HUES48 (cell line): ENCODE data around the gene TRPM6.

Source experiments
- H3K27ac ChIP-seq: one replicate; pipeline ENCODE4 v1.7.0; 2013; ENCODE audit warnings: low read depth, low read length, inconsistent platforms
- H3K27me3 ChIP-seq: 2 replicates; pipeline ENCODE4 v1.6.1; 2013; ENCODE audit warnings: mild to moderate bottlenecking, low read length; ENCODE audit not compliant: control insufficient read depth, insufficient read depth
- H3K36me3 ChIP-seq: 2 replicates; pipeline ENCODE4 v1.6.1; 2013; ENCODE audit warnings: low read length; ENCODE audit not compliant: control insufficient read depth, insufficient read depth
- H3K4me1 ChIP-seq: 2 replicates; pipeline ENCODE4 v1.6.1; 2013; ENCODE audit warnings: mild to moderate bottlenecking, low read length; ENCODE audit not compliant: control insufficient read depth, insufficient read depth
- H3K4me3 ChIP-seq: 2 replicates; pipeline ENCODE4 v1.5.1; 2013; ENCODE audit warnings: mild to moderate bottlenecking, low read depth, low read length
- H3K9ac ChIP-seq: 2 replicates; pipeline ENCODE4 v1.6.1; 2013; ENCODE audit warnings: mild to moderate bottlenecking, low read depth, low read length, moderate library complexity
- H3K9me3 ChIP-seq: 2 replicates; pipeline ENCODE4 v1.6.1; 2013; ENCODE audit warnings: low read length; ENCODE audit not compliant: control insufficient read depth, insufficient read depth

Gene TRPM6

GRCh38 chr9:74817281-74817810, 70.4 kb downstream of the TRPM6 start:
- no peaks in the 10 kb centered on the region for H3K36me3 ChIP-seq
- H3K4me3 ChIP-seq, result no peak overlapping the region
- H3K9ac ChIP-seq, result no peak overlapping the region
- H3K27me3 ChIP-seq, result no peaks in the 10 kb centered on the region
- H3K9me3 ChIP-seq, result no peaks in the 10 kb centered on the region
- H3K27ac ChIP-seq, result no peak overlapping the region
- H3K4me1 ChIP-seq, result no peaks in the 10 kb centered on the region

DNA sequence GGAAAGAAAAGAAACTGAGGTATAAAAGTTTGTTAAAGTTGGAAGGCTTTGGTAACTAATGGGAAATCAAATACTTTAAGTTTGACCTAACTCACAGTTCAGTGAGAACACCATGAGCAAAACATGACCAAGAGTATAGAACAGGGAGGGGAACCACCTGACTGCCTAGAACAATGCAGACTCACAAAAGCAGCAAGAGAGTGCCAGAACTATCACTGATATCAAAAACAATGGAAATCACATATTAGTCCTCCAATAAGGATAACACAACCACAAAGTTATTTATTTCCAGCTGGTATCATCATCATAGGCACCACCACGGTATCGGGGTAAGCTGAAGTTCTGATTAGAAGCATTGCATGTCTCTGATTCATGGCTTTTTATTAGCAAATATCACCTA, 77.5 kb downstream of the TRPM6 start:
- Histone ChIP-seq H3K4me3 (no peak overlapping the region), H3K27ac (no peak overlapping the region), H3K27me3 (no peaks in the 10 kb centered on the region), H3K9ac (no peak overlapping the region), H3K9me3 (no peaks in the 10 kb centered on the region), H3K36me3 (no peaks in the 10 kb centered on the region), H3K4me1 (no peaks in the 10 kb centered on the region)

DNA sequence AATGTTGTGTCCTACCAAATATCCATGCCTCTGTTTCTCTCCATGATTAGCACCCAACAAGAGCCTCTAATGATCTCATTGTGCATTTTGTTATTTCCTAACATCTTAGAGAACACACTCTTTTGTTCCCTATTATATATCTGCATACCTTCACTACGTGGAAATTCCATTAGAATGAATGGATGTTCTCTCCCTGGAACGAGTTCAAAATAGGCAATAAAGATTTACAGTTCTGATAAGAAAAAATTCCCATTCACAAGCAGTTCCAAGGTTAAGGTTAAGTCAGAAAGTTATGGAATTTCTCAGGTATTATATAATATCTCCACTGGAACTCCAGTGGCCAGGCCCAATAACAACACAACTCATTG, 83.7 kb downstream of the TRPM6 start:
- Histone ChIP-seq H3K4me1 (no peaks in the 10 kb centered on the region), H3K9ac (no peak overlapping the region), H3K27ac (no peak overlapping the region), H3K27me3 (no peaks in the 10 kb centered on the region), H3K4me3 (no peak overlapping the region), H3K36me3 (no peaks in the 10 kb centered on the region), H3K9me3 (no peaks in the 10 kb centered on the region)

DNA sequence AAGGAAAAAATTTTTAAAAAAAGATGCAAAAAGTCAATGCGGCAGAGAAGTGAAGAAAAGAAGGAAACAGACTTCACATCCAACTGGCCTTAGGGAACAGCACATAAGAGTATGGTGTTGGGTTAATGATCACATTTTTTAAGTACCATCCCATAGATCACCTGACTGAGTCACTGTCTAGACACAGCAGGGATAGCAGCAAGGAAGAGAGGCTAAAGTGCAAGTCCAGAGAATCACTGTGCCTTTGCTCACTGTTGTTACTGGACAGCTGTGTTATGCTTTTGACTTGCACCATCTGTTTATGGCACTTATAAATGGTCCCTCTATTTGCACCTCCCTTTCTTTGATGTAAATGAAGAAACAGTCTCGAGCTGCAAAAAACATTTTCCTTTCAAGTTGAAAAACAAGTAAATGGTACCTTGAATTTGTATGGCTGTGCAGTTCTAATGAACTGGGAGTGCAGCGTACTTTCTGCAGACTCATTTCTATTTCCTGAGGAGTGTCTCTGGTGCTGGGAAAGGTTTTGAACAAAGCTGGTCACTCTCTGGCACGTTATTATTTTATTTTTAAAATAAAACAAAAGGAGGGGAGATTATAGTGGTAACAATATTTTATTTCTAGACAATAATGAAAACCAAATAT, 84.2 kb downstream of the TRPM6 start:
- H3K36me3 ChIP-seq, result no peaks in the 10 kb centered on the region
- H3K9ac ChIP-seq, result no peak overlapping the region
- no peaks in the 10 kb centered on the region for H3K27me3 ChIP-seq
- no peak overlapping the region for H3K4me3 ChIP-seq
- no peaks in the 10 kb centered on the region for H3K9me3 ChIP-seq
- no peaks in the 10 kb centered on the region for H3K4me1 ChIP-seq
- H3K27ac ChIP-seq, result no peak overlapping the region

DNA sequence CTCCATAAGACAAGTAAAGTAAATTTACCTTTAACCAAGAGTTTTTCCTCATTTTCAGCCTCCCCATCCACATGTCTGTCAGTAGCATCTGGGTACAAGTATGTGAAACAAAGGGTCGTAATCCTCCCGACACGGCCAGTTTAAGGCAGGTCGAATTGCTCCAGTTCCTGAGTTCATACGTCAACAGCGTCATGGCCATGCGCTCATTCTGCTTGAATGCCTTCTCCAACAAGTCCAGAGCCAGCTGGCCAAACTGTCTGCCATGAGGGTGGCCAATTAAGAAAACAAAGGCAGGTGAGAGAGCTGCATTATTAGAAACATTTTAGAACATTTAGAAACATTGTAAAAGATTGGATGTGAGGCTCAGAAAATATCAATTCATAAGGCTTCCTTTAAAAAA, 87.5 kb downstream of the TRPM6 start:
- Histone ChIP-seq H3K27ac (no peak overlapping the region), H3K9me3 (no peaks in the 10 kb centered on the region), H3K27me3 (no peaks in the 10 kb centered on the region), H3K4me3 (no peak overlapping the region), H3K9ac (no peak overlapping the region), H3K4me1 (no peaks in the 10 kb centered on the region), H3K36me3 (no peaks in the 10 kb centered on the region)

GRCh38 chr9:74795803-74796202, 91.9 kb downstream of the TRPM6 start:
- Histone ChIP-seq H3K36me3 (no peaks in the 10 kb centered on the region), H3K4me1 (no peaks in the 10 kb centered on the region), H3K9ac (no peak overlapping the region), H3K9me3 (no peaks in the 10 kb centered on the region), H3K27ac (no peak overlapping the region), H3K27me3 (no peaks in the 10 kb centered on the region), H3K4me3 (no peak overlapping the region)

DNA sequence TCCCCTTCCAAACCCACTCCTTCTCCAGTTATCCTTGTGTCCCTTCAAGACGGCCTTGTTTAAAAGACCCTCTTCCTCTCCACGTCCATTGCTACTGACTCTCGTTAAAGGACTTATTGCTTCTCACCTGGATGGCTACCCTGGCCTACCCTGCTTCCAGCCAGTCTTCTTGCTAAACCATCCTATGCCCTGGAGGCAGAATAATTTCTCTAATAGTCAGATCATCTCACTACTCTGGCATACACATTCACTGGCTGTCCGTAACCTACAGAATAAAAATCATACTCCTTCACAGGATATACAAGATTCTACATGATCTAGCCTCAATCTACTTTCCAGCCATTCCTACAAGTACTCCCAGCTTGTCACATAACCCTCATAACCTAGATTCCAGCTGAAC, 92.6 kb downstream of the TRPM6 start:
- H3K9ac ChIP-seq, result no peak overlapping the region
- H3K4me1 ChIP-seq, result no peaks in the 10 kb centered on the region
- H3K27me3 ChIP-seq, result no peaks in the 10 kb centered on the region
- no peak overlapping the region for H3K27ac ChIP-seq
- H3K9me3 ChIP-seq, result no peaks in the 10 kb centered on the region
- H3K36me3 ChIP-seq, result no peaks in the 10 kb centered on the region
- H3K4me3 ChIP-seq, result no peak overlapping the region

GRCh38 chr9:74784506-74784905, 103.2 kb downstream of the TRPM6 start:
- H3K4me1 ChIP-seq, result no peaks in the 10 kb centered on the region
- H3K27me3 ChIP-seq, result no peaks in the 10 kb centered on the region
- H3K9me3 ChIP-seq, result no peaks in the 10 kb centered on the region
- no peaks in the 10 kb centered on the region for H3K36me3 ChIP-seq
- H3K9ac ChIP-seq, result no peak overlapping the region
- no peak overlapping the region for H3K27ac ChIP-seq
- H3K4me3 ChIP-seq, result no peak overlapping the region

GRCh38 chr9:74783408-74783807, 104.3 kb downstream of the TRPM6 start:
- Histone ChIP-seq H3K36me3 (no peaks in the 10 kb centered on the region), H3K9ac (no peak overlapping the region), H3K4me1 (no peaks in the 10 kb centered on the region), H3K9me3 (no peaks in the 10 kb centered on the region), H3K4me3 (no peak overlapping the region), H3K27ac (no peak overlapping the region), H3K27me3 (no peaks in the 10 kb centered on the region)

GRCh38 chr9:74777136-74777879, 110.4 kb downstream of the TRPM6 start:
- Histone ChIP-seq H3K9ac (no peak overlapping the region), H3K9me3 (no peaks in the 10 kb centered on the region), H3K27ac (no peak overlapping the region)

GRCh38 chr9:74775396-74775795, 112.3 kb downstream of the TRPM6 start:
- Histone ChIP-seq H3K36me3 (no peaks in the 10 kb centered on the region), H3K27me3 (no peaks in the 10 kb centered on the region), H3K4me1 (no peaks in the 10 kb centered on the region), H3K4me3 (no peak overlapping the region), H3K9me3 (no peaks in the 10 kb centered on the region), H3K9ac (no peak overlapping the region), H3K27ac (no peak overlapping the region)

More at GRCh38 chr9:74777136-74777879, 110.4 kb downstream of the TRPM6 start:
- H3K4me3 ChIP-seq, result no peak overlapping the region
- no peaks in the 10 kb centered on the region for H3K36me3 ChIP-seq
- H3K27me3 ChIP-seq, result no peaks in the 10 kb centered on the region
- no peaks in the 10 kb centered on the region for H3K4me1 ChIP-seq
